Stimulated activated CD8-positive, alpha-beta memory T cell treated with anti-CD3 and anti-CD28 coated beads, Interleukin-4, amount 100 ng/mL, for 1 hour (primary cell): Measurements from ENCODE around the gene DNAJC5.
"Not testable (repeated sequence)": the region's sequence is repeated elsewhere in the genome, so short reads cannot be mapped to it uniquely, and the experiment has no call there.

Experiments
- DNase-seq, 2 donors: peaks; one replicate each; pipeline ENCODE4 v3.0.0-alpha.2; 2020; ENCODE audit warnings: low read depth in 2 of 2, low spot score in 1 of 2

DNAJC5 gene

DNA sequence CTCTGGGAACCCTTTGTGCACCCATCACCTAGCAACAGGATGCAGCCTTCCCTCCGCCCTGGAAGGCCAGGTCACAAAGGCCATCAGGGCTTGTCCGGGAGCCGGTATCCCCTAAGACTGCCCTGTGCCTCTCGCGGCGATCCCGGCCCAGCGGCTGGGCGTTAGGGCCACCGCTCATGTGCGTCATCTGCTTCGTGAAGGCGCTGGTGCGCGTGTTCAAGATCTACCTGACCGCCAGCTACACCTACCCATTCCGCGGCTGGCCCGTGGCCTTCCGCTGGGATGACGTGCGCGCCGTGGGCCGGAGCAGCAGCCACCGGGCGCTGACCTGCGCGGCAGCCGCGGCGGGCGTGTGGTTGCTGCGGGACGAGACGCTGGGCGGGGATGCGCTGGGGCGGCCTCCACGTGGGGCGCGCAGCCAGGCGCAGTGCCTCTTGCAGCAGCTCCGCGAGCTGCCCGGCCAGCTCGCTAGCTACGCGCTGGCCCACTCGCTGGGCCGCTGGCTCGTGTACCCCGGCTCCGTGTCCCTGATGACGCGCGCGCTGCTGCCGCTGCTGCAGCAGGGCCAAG is 33.5 kb upstream of the DNAJC5 start, which contains the start of gene ABHD16B:
Gene ABHD16B, plus strand, starts transcription at position 134 of the 570 bp plus-strand sequence. Its CDS starts 43 bp downstream, at position 177.
- DNase-seq = no peak

- DNase-seq = no peak
Observed at GRCh38 chr20:63861981-63862901, 32.7 kb upstream of the DNAJC5 start.

- DNase-seq = no peak
Observed at GRCh38 chr20:63863021-63863797, 31.7 kb upstream of the DNAJC5 start.

DNA sequence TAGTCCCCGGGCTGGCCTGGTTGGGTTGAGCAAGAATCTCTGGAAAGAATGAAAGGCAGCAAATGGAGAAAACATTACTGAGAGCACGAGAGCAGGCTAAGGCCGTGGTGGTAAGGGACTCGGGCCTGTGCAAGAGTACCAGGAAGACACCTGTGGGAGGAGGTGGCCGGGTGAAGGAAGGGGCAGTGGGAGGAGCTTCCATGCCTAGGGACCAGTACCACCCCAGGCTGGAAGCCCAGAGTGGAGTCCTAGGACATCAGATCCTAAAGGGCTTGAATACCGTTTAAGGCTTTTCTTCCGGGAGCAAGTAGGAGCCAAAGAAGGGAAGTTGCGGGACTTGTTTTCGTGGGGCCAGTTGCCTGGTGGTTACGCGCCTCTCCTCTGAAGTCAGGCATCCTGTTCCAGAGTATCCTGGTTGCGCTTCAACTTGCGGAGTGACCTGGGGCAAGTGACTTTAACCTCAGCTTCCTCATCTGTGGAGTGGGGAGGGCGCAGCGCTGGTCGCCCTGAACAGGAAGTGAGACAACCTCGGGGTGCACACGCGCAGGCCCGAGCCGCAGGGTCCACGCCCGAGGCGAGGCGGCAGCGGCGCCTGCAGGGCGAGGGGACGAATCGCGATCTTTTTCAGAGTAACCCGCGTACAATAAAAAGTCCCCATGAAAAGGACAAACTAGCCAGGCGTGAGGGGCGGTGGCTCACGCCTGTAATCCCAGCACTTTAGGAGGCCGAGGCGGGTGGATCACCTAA is 31.0 kb upstream of the DNAJC5 start:
- peak; percentile 53 to 61 for DNase-seq

DNA sequence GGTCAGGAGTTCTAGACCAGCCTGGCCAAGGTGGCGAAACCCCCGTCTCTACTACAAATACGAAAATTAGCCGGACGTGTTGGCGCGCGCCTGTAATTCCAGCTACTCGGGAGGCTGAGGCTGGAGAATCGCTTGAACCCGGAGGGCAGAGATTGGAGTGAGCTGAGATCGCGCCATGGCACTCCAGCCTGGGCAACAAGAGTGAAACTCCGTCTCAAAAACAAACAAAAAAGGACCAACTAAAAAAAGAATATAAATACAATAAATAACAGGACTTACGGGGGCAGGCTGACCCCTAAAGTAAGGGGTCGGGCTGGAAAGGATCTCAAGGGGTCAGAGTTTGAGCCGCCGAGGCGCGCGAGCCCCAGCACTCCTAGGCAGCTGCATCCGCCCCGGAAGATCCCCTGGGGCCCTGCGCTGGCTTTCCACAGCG is 30.4 kb upstream of the DNAJC5 start:
- DNase-seq = no peak

- DNase-seq = peak; percentile 91 to 95
Observed at GRCh38 chr20:63864978-63865640, 29.8 kb upstream of the DNAJC5 start, which contains the start of gene TPD52L2. Gene TPD52L2, plus strand, starts transcription at chr20:63865270. Its CDS starts 96 bp downstream, at chr20:63865366.

GRCh38 chr20:63867042-63867441 is 27.9 kb upstream of the DNAJC5 start:
- DNase-seq = not testable (repeated sequence)

GRCh38 chr20:63868264-63868663 is 26.7 kb upstream of the DNAJC5 start:
- DNase-seq = no peak

DNA sequence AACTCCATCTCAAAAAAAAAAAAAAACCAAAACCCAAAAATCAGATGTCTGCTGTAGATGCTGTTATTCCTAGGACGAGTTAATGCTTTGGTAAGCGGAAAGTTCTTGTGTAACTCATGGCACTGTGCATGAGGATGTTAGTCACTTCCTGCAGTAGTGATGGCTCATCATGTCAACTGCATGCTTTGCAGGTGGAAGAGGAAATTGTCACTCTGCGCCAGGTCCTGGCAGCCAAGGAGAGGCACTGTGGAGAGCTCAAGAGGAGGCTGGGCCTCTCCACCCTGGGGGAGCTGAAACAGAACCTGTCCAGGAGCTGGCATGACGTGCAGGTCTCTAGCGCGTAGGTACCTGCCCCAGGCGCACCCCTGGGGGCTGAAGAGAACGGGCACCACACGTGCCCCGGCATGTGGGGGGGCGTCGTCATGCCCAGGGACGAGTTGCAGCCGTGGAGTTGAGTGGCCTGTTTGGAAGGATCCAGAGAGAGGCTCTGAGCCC is 21.4 kb upstream of the DNAJC5 start:
- no peak for DNase-seq

DNA sequence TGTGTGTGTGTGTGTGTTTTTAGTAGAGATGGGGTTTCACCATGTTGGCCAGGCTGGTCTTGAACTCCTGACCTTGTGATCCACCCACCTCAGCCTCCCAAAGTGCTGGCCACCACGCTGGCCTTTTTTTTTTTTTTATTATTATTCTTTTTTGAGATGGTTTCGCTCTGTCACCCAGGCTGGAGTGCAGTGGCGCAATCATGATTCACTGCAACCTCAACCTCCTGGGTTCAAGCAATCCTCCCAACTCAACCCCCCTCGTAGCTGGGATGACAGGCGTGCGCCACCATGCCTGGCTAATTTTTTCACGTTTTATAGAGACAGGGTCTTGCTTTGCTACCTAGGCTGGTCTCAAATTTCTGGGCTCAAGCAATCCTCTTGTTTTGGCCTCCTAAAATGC is 20.7 kb upstream of the DNAJC5 start:
- DNase-seq = not testable (repeated sequence)

GRCh38 chr20:63876489-63877036 is 18.4 kb upstream of the DNAJC5 start:
- DNase-seq = no peak

DNA sequence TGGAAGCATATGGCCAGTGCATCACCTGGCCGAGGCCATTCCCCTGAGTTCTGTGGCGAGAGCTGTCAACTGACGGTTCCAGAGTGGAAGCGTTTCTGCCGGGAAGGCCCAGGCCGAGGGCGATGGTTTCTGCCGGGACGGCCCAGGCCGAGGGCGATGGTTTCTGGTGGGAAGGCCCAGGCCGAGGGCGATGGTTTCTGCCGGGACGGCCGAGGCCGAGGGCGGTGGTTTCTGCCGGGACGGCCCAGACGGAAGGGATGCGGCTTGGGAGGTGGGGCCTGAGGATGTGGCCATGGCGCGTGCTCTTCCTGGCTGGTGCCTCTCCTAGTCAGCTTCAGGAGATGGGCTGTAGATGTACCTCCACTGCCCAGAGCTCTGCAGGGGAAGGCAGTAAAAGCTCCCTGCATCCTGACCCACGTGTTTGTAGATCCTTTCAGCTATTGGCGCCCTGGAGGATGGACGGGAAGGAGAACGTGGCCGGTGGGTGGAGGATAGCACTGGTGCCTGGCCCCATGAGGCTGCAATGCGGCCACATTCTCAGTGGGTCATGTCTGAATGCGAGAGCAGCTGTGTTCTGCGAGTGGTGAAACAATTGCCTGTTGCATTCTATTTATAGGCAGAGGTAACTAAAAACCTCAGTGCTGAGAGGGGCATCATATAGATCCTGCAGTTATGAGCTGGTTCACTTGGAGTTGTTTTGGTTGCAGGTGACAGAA is 17.0 kb upstream of the DNAJC5 start:
- no peak for DNase-seq

- DNase-seq = no peak
Observed at GRCh38 chr20:63878899-63879663, 15.8 kb upstream of the DNAJC5 start.

DNA sequence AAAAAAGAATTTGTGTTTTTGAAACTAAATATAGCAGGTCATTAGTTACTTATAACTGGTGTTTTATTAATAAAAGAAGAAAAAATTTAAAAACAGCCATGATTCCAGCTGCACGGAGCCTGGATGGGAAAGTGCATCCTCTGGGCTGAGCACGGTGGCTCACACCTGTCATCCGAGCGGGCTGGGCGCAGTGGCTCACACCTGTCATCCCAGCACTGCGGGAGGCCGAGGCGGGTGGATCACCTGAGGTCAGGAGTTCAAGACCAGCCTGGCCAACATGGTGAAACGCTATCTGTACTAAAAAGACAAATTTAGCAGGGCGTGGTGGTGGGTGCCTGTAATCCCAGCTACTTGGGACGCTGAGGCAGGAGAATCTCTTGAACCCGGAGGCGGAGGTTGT is 14.0 kb upstream of the DNAJC5 start:
- not testable (repeated sequence) for DNase-seq

DNA sequence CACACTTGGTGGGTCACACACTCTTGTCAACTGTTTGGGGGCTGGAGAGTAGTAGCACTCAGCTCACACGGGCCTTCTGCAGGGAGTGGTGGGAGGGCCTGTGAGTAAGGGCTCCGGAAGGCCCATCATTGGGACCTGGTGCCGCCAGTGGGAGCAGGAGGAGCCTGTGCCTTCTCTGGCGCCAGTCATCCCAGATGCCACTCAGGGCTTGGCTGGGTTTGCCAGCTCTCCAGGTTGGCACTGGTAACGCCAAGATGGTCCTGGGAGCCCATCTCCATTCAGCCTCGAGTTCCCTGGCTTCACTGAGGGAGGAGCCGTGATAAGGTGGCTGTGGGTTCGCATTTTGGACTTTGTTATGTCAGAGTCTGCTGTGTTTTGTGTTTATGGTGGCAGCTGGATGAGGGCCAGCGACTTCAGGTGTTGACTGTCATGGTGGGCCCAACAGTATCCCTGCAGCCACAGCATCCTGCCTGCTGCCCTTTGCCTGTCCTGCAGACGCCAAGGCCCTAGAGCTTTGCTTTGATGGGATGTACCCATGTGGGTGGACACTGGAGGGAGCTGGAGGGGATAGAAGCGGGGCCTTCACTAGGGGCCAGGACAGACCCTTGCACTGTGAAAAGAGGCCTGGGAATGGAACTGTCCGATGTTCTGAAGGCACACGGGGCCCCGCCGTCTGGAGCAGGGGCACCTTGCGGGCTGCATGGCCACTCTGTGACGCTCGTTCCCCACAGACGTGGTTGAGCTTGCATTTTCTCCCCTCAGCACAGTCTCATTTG is 13.3 kb upstream of the DNAJC5 start:
- no peak for DNase-seq

DNA sequence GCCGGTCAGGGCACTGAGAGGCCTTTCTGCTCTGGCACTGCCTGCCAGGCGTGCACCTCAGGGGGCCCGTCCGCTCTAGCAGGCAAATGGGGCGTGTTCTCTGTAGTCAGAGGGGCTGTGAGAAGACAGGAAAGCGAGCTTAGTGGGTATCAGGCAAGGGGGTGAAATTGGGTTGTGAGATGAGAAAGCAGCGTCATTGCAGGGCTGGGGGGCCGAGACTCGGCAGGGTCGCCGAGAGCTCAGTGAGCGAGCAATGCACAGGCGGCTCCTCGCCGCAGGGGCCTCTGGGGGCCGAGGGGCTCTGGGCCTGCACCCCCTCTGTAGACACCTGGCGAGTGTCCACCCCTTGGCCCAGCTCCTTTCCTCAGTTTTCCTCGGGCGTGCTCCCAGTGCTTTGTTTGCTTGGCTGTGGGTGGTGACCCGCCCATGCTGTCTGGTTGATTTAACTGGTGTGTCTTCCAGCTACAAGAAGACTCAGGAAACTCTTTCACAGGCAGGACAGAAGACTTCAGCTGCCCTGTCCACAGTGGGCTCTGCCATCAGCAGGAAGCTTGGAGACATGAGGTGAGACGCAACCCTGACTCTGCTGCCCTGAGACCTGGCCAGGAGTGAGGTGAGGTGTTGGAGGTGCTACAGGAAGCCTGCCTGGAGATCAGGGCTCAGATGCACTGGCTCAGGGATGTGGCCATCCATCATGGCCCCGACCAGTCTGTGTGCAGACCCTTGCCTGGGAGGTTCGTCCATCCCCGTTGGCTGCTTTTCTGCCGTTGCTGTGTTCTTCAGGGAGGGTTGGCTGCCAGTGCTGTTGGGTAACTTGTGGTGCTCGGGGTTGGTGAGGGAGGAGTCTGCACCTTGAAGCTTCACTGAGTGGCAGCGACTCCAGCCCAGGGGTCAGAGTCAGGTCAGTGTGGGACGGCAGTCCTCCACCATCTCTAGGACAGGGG is 12.4 kb upstream of the DNAJC5 start:
- DNase-seq = no peak
